ENCODE results near the gene RSBN1L. TPM values are rescaled to one million over a fixed set of nuclear protein-coding genes. Genes with fewer than 3 reads are reported as not detected.

RSBN1L gene
- total and polyA plus RNA-seq, 2 of the 8 experiments (the other 6 are each of a cell fraction or from before 2014, with no cell fraction given) = 4.1 to 22.1 TPM

GRCh38 chr7:77731716-77732115 is 35.5 kb downstream of the RSBN1L start:
- POLR2A ChIA-PET (ENCODE audit: partially characterized antibody) = interaction anchor here (0.7 kb wide), 1 partner anchor 15 kb away, joined by 3 read pairs; no protein-coding TSS in a partner anchor
- no peak overlapping the region for H2AK5ac ChIP-seq (ENCODE audit: low read depth, low read length)
- no peak overlapping the region for H2BK12ac ChIP-seq (ENCODE audit: low read depth, low read length)
- peaks cover 0 to 74% of the 10 kb centered on the region in 2 experiments; a peak in 3 of 4 replicates for H3K79me2 ChIP-seq (ENCODE audit: control insufficient read depth in 1 of 2, insufficient read depth in 2 of 2, low read length in 2 of 2)
- no peak overlapping the region for H3K27ac ChIP-seq (ENCODE audit: low read depth, low read length)
- H4K20me1 ChIP-seq (replicated peaks in 1 of 2; ENCODE audit: control insufficient read depth in 1 of 2, insufficient read depth in 2 of 2, low read length in 2 of 2) = peaks cover 0 to 2% of the 10 kb centered on the region in 2 experiments
- no peak overlapping the region for H3K4ac ChIP-seq (replicated peaks; ENCODE audit: insufficient read length, low read depth, low read length)
- no peak overlapping the region for H3K4me3 ChIP-seq (ENCODE audit: extremely low read depth in 1 of 4, insufficient read depth in 2 of 4, low read depth in 3 of 4, low read length in 4 of 4)
- no peak overlapping the region for H4K8ac ChIP-seq (ENCODE audit: extremely low read depth, insufficient read depth, low read length)
- peaks cover 2 to 9% (median 5%) of the 10 kb centered on the region in 4 experiments; a peak in 6 of 7 replicates for H3K4me1 ChIP-seq (replicated peaks in 1 of 4; ENCODE audit: control insufficient read depth in 3 of 4, insufficient read depth in 4 of 4, low read length in 3 of 4)
- H3K23ac ChIP-seq (ENCODE audit: insufficient read length) = no peak overlapping the region
- H3K79me1 ChIP-seq (ENCODE audit: low read depth, low read length) = peaks cover 3% of the 10 kb centered on the region; the same call in 1 of the 2 replicates
- no peak overlapping the region for H4K91ac ChIP-seq (replicated peaks; ENCODE audit: insufficient read length, low read length)
- no peaks in the 10 kb centered on the region for H3K27me3 ChIP-seq (replicated peaks in 1 of 4; ENCODE audit: control insufficient read depth in 3 of 4, extremely low read depth in 1 of 4, insufficient read depth in 3 of 4, low read length in 3 of 4)
- no peak overlapping the region for H2BK15ac ChIP-seq (ENCODE audit: low read length)
- H4K5ac ChIP-seq (ENCODE audit: insufficient read length, low read depth, low read length) = no peak overlapping the region
- FAIRE-seq = no peak
- H3K4me2 ChIP-seq (ENCODE audit: insufficient read depth in 1 of 2, low read depth in 2 of 2, low read length in 2 of 2) = no peak overlapping the region
- no peak overlapping the region for H3K56ac ChIP-seq (replicated peaks; ENCODE audit: insufficient read length, low read depth, low read length)
- H3K18ac ChIP-seq (ENCODE audit: extremely low read depth, low read length) = no peak overlapping the region
- H3K9ac ChIP-seq (replicated peaks in 1 of 4; ENCODE audit: extremely low read depth in 1 of 4, low read depth in 3 of 4, low read length in 3 of 4) = no peak overlapping the region
- DNase-seq (ENCODE audit: low read depth in 1 of 2, low spot score in 2 of 2) = no peak
- WGBS, 2 experiments (ENCODE audit: extremely low coverage in 1 of 2, insufficient coverage in 1 of 2, insufficient read length in 1 of 2, insufficient replicate concordance in 2 of 2, low coverage in 1 of 2, low lambda C conversion rate in 2 of 2, missing lambda C conversion rate in 1 of 2) = 82% methylated on average over 1 of the region's 1 CpG; no CpG with 5 or more reads in 1 of the 2 experiments
- H3K9me3 ChIP-seq (ENCODE audit: insufficient read depth in 2 of 2, low read depth in 1 of 2, low read length in 1 of 2) = no peaks in the 10 kb centered on the region
- H3K36me3 ChIP-seq (ENCODE audit: control insufficient read depth in 2 of 4, insufficient read depth in 4 of 4, low read length in 3 of 4) = no peaks in the 10 kb centered on the region
- H2BK5ac ChIP-seq (ENCODE audit: low read depth, low read length) = no peak overlapping the region
- no peak overlapping the region for H2BK120ac ChIP-seq (replicated peaks; ENCODE audit: low read depth, low read length)
- no peak overlapping the region for H2AFZ ChIP-seq (ENCODE audit: low read length)
- no peaks in the 10 kb centered on the region for H3K23me2 ChIP-seq (ENCODE audit: low read depth, low read length)
- H2BK20ac ChIP-seq (ENCODE audit: low read length) = no peak overlapping the region
- CTCF ChIA-PET (ENCODE audit: partially characterized antibody) = no interaction called here
- H3K14ac ChIP-seq (ENCODE audit: insufficient read length) = no peak overlapping the region
- TF ChIP-seq NRF1 (IDR thresholded peaks at IDR 0.05; ENCODE audit: low read depth, low read length) (no peak), RBBP5 (IDR thresholded peaks at IDR 0.05; ENCODE audit: borderline replicate concordance, low read depth, low read length) (no peak), CTBP2 (IDR thresholded peaks at IDR 0.05; ENCODE audit: borderline replicate concordance, insufficient read depth, insufficient read length, low read length) (no peak), KDM4A (IDR thresholded peaks at IDR 0.05; ENCODE audit: low read depth, low read length, severe bottlenecking) (no peak), HDAC2 (IDR thresholded peaks at IDR 0.05; ENCODE audit: borderline replicate concordance in 1 of 2, low read depth in 2 of 2, low read length in 2 of 2) (no peak), ATF3 (IDR thresholded peaks at IDR 0.05; ENCODE audit: insufficient read depth, low read depth, low read length) (no peak), SP1 (IDR thresholded peaks at IDR 0.05; ENCODE audit: low read depth, low read length) (no peak), YY1 (IDR thresholded peaks at IDR 0.05; ENCODE audit: low read depth, low read length) (no peak), FOSL1 (IDR thresholded peaks at IDR 0.05; ENCODE audit: insufficient read depth, low read depth, low read length) (no peak), RFX5 (IDR thresholded peaks at IDR 0.05; ENCODE audit: borderline replicate concordance, low read depth, low read length) (no peak), GABPA (IDR thresholded peaks at IDR 0.05; ENCODE audit: borderline replicate concordance, insufficient read depth, low read length) (no peak), SRF (IDR thresholded peaks at IDR 0.05; ENCODE audit: low read depth, low read length) (no peak), CBX8 (IDR thresholded peaks at IDR 0.05; ENCODE audit: borderline replicate concordance, low read depth, low read length) (no peak), BACH1 (IDR thresholded peaks at IDR 0.05; ENCODE audit: low read length) (no peak)

All from H1 (cell line).